Measurements from ENCODE around the gene GLMP. TPM values are rescaled to one million over a fixed set of nuclear protein-coding genes. Genes with fewer than 3 reads are reported as not detected.

Gene GLMP
- total and polyA plus RNA-seq, 7 experiments from 2014 or later: 17.6 to 40.4 (median 23.4) TPM

- H3K4me1 ChIP-seq (ENCODE audit: control insufficient read depth in 2 of 2, insufficient read depth in 2 of 2, low read length in 2 of 2): no peaks in the 10 kb centered on the region
- ChIA-PET CTCF (no interaction called here), POLR2A (no interaction called here)
- Mint-ChIP-seq H3K27ac (peak overlapping the region in 7 of 9 donors; percentile 9 to 66 (median 32)), H3K4me3 (no peak overlapping the region), H3K9me3 (no peaks in the 10 kb centered on the region), H3K4me1 (peaks cover 0 to 22% (median 5%) of the 10 kb centered on the region in 7 donors), H3K36me3 (peaks cover 11 to 35% (median 23%) of the 10 kb centered on the region in 5 donors), H3K27me3 (no peaks in the 10 kb centered on the region)
- no peak for ATAC-seq
- H3K27ac ChIP-seq (ENCODE audit: low read depth, low read length): no peak overlapping the region
- no peaks in the 10 kb centered on the region for H3K9me3 ChIP-seq (ENCODE audit: control insufficient read depth in 2 of 3, low read length in 3 of 3)
- no peak for DNase-seq
- intact Hi-C loops (cut with micrococcal nuclease): no loop called here
- H3K36me3 ChIP-seq (ENCODE audit: control insufficient read depth in 2 of 3, insufficient read depth in 3 of 3, low read length in 3 of 3): peaks cover 18 to 88% (median 23%) of the 10 kb centered on the region in 3 experiments
- H3K4me3 ChIP-seq (ENCODE audit: low read length): no peak overlapping the region
- H3K27me3 ChIP-seq (ENCODE audit: control insufficient read depth in 2 of 2, insufficient read depth in 2 of 2, low read length in 2 of 2): no peaks in the 10 kb centered on the region
Measured at GRCh38 chr1:156253634-156254033, 41.8 kb downstream of the GLMP start.

- POLR2A ChIA-PET: interaction anchor here (1.3 kb wide), 1 partner anchor 31 kb away, joined by 7 read pairs; the partner anchor contains the start of gene SMG5
- no peak overlapping the region for H3K4me3 Mint-ChIP-seq
- no peak for DNase-seq
- H3K4me1 Mint-ChIP-seq: peaks cover 0 to 11% (median 4%) of the 10 kb centered on the region in 7 donors
- peaks cover 11 to 26% (median 18%) of the 10 kb centered on the region in 5 donors for H3K36me3 Mint-ChIP-seq
- no peaks in the 10 kb centered on the region for H3K27me3 Mint-ChIP-seq
- CTCF ChIA-PET: interaction anchor here (0.6 kb wide), 1 partner anchor 157 kb away, joined by 4 read pairs; no protein-coding TSS in a partner anchor
- Histone ChIP-seq H3K36me3 (ENCODE audit: control insufficient read depth in 2 of 3, insufficient read depth in 3 of 3, low read length in 3 of 3) (peaks cover 9 to 66% (median 22%) of the 10 kb centered on the region in 3 experiments), H3K27me3 (ENCODE audit: control insufficient read depth in 2 of 2, insufficient read depth in 2 of 2, low read length in 2 of 2) (no peaks in the 10 kb centered on the region), H3K9me3 (ENCODE audit: control insufficient read depth in 2 of 3, low read length in 3 of 3) (no peaks in the 10 kb centered on the region), H3K4me1 (ENCODE audit: control insufficient read depth in 2 of 2, insufficient read depth in 2 of 2, low read length in 2 of 2) (no peaks in the 10 kb centered on the region), H3K27ac (ENCODE audit: low read depth, low read length) (no peak overlapping the region), H3K4me3 (ENCODE audit: low read length) (no peak overlapping the region)
- no peak for ATAC-seq
- intact Hi-C loops (cut with micrococcal nuclease): no loop called here
- no peaks in the 10 kb centered on the region for H3K9me3 Mint-ChIP-seq
- H3K27ac Mint-ChIP-seq: peak overlapping the region in 2 of 9 donors; percentile 36 to 59
Measured at GRCh38 chr1:156251527-156251926, 44.0 kb downstream of the GLMP start.

- no peaks in the 10 kb centered on the region for H3K27me3 ChIP-seq (ENCODE audit: control insufficient read depth in 2 of 2, insufficient read depth in 2 of 2, low read length in 2 of 2)
- H3K27ac ChIP-seq (ENCODE audit: low read depth, low read length): no peak overlapping the region
- Mint-ChIP-seq H3K9me3 (no peaks in the 10 kb centered on the region), H3K27me3 (peaks cover 0 to 6% (median 0%) of the 10 kb centered on the region in 5 donors), H3K4me1 (peaks cover 5 to 23% (median 18%) of the 10 kb centered on the region in 7 donors), H3K4me3 (no peak overlapping the region), H3K36me3 (peaks cover 7 to 21% (median 16%) of the 10 kb centered on the region in 5 donors), H3K27ac (peak overlapping the region in 3 of 9 donors; percentile 54 to 71 (median 59))
- POLR2A ChIA-PET: no interaction called here
- no peak overlapping the region for H3K4me3 ChIP-seq (ENCODE audit: low read length)
- peaks cover 8 to 10% of the 10 kb centered on the region in 2 donors for H3K4me1 ChIP-seq (ENCODE audit: control insufficient read depth in 2 of 2, insufficient read depth in 2 of 2, low read length in 2 of 2)
- ATAC-seq (no peak), DNase-seq (no peak)
- CTCF ChIA-PET: interaction anchor here (1.1 kb wide), 1 partner anchor 153 kb away, joined by 3 read pairs; no protein-coding TSS in a partner anchor
- intact Hi-C loops (cut with micrococcal nuclease): no loop called here
- H3K36me3 ChIP-seq (ENCODE audit: control insufficient read depth in 2 of 3, insufficient read depth in 3 of 3, low read length in 3 of 3): peaks cover 0 to 57% (median 15%) of the 10 kb centered on the region in 3 experiments
- no peaks in the 10 kb centered on the region for H3K9me3 ChIP-seq (ENCODE audit: control insufficient read depth in 2 of 3, low read length in 3 of 3)
Measured at GRCh38 chr1:156249593-156249992, 45.9 kb downstream of the GLMP start.

- Histone ChIP-seq H3K36me3 (ENCODE audit: control insufficient read depth in 2 of 3, insufficient read depth in 3 of 3, low read length in 3 of 3) (peaks cover 0 to 45% (median 15%) of the 10 kb centered on the region in 3 experiments), H3K27me3 (ENCODE audit: control insufficient read depth in 2 of 2, insufficient read depth in 2 of 2, low read length in 2 of 2) (no peaks in the 10 kb centered on the region), H3K4me1 (ENCODE audit: control insufficient read depth in 2 of 2, insufficient read depth in 2 of 2, low read length in 2 of 2) (peaks cover 8 to 10% of the 10 kb centered on the region in 2 donors), H3K4me3 (ENCODE audit: low read length) (no peak overlapping the region), H3K27ac (ENCODE audit: low read depth, low read length) (no peak overlapping the region), H3K9me3 (ENCODE audit: control insufficient read depth in 2 of 3, low read length in 3 of 3) (no peaks in the 10 kb centered on the region)
- POLR2A ChIA-PET: no interaction called here
- Mint-ChIP-seq H3K36me3 (peaks cover 7 to 15% (median 10%) of the 10 kb centered on the region in 5 donors), H3K9me3 (no peaks in the 10 kb centered on the region), H3K27me3 (peaks cover 0 to 6% (median 0%) of the 10 kb centered on the region in 5 donors), H3K27ac (peak overlapping the region in 1 of 9 donors; percentile 65), H3K4me3 (no peak overlapping the region), H3K4me1 (peaks cover 0 to 26% (median 18%) of the 10 kb centered on the region in 7 donors)
- ATAC-seq: no peak
- CTCF ChIA-PET: no interaction called here
- intact Hi-C loops (cut with micrococcal nuclease): no loop called here
- DNase-seq: no peak
Measured at GRCh38 chr1:156248323-156248683, 47.2 kb downstream of the GLMP start.

- Mint-ChIP-seq H3K27ac (peak within 1 kb of the TSS in 5 of 9 donors; percentile 10 to 65 (median 21)), H3K27me3 (peaks cover 0 to 6% (median 0%) of the 10 kb centered on the region in 5 donors), H3K4me3 (peak within 1 kb of the TSS in 5 of 10 donors; percentile 16 to 51 (median 38)), H3K9me3 (no peaks in the 10 kb centered on the region), H3K36me3 (peaks cover 1 to 9% (median 7%) of the 10 kb centered on the region in 5 donors), H3K4me1 (peaks cover 0 to 25% (median 18%) of the 10 kb centered on the region in 7 donors)
- Histone ChIP-seq H3K27ac (ENCODE audit: low read depth, low read length) (no peak within 1 kb of the TSS), H3K4me1 (ENCODE audit: control insufficient read depth in 2 of 2, insufficient read depth in 2 of 2, low read length in 2 of 2) (peaks cover 8 to 10% of the 10 kb centered on the region in 2 donors), H3K36me3 (ENCODE audit: control insufficient read depth in 2 of 3, insufficient read depth in 3 of 3, low read length in 3 of 3) (peaks cover 0 to 39% (median 15%) of the 10 kb centered on the region in 3 experiments), H3K9me3 (ENCODE audit: control insufficient read depth in 2 of 3, low read length in 3 of 3) (no peaks in the 10 kb centered on the region), H3K4me3 (ENCODE audit: low read length) (no peak within 1 kb of the TSS), H3K27me3 (ENCODE audit: control insufficient read depth in 2 of 2, insufficient read depth in 2 of 2, low read length in 2 of 2) (no peaks in the 10 kb centered on the region)
- ChIA-PET CTCF (interaction anchor here (1.0 kb wide), 1 partner anchor 22 kb away, joined by 3 read pairs; no protein-coding TSS in a partner anchor), POLR2A (interaction anchor here (0.6 kb wide), 1 partner anchor 40 kb away, joined by 3 read pairs; no protein-coding TSS in a partner anchor)
- no peak for DNase-seq
- ATAC-seq: no peak
- intact Hi-C loops (cut with micrococcal nuclease): no loop called here
Measured at GRCh38 chr1:156247460-156248322, 47.8 kb downstream of the GLMP start, which contains the start of gene PAQR6. PAQR6 (minus strand) TSS chr1:156248056; CDS start chr1:156246731, 1,325 bp downstream.

- DNase-seq (no peak), ATAC-seq (no peak)
- no peak overlapping the region for H3K27ac ChIP-seq (ENCODE audit: low read depth, low read length)
- Mint-ChIP-seq H3K36me3 (peaks cover 0 to 4% (median 2%) of the 10 kb centered on the region in 5 donors), H3K27ac (no peak overlapping the region), H3K27me3 (peaks cover 0 to 6% (median 0%) of the 10 kb centered on the region in 5 donors), H3K9me3 (no peaks in the 10 kb centered on the region), H3K4me3 (peak overlapping the region in 4 of 10 donors; percentile 38 to 87 (median 80)), H3K4me1 (peaks cover 0 to 24% (median 18%) of the 10 kb centered on the region in 7 donors)
- H3K36me3 ChIP-seq (ENCODE audit: control insufficient read depth in 2 of 3, insufficient read depth in 3 of 3, low read length in 3 of 3): peaks cover 0 to 31% (median 10%) of the 10 kb centered on the region in 3 experiments
- CTCF ChIA-PET: interaction anchor here (1.0 kb wide), 1 partner anchor 21 kb away, joined by 3 read pairs; no protein-coding TSS in a partner anchor
- POLR2A ChIA-PET: no interaction called here
- intact Hi-C loops (cut with micrococcal nuclease): no loop called here
- peaks cover 8 to 10% of the 10 kb centered on the region in 2 donors for H3K4me1 ChIP-seq (ENCODE audit: control insufficient read depth in 2 of 2, insufficient read depth in 2 of 2, low read length in 2 of 2)
- no peaks in the 10 kb centered on the region for H3K27me3 ChIP-seq (ENCODE audit: control insufficient read depth in 2 of 2, insufficient read depth in 2 of 2, low read length in 2 of 2)
- no peaks in the 10 kb centered on the region for H3K9me3 ChIP-seq (ENCODE audit: control insufficient read depth in 2 of 3, low read length in 3 of 3)
- no peak overlapping the region for H3K4me3 ChIP-seq (ENCODE audit: low read length)
Measured at GRCh38 chr1:156246781-156247459, 48.6 kb downstream of the GLMP start.
